ENCODE results near the gene NR3C1.
A peak's percentile ranks its signal among the peaks of the same experiment; 100 is the strongest.

The NR3C1 gene

GRCh38 chr5:143261748-143262392 is 141.6 kb downstream of the NR3C1 start:
- DNase-seq (ENCODE audit: low read depth), result peak; percentile 83

DNA sequence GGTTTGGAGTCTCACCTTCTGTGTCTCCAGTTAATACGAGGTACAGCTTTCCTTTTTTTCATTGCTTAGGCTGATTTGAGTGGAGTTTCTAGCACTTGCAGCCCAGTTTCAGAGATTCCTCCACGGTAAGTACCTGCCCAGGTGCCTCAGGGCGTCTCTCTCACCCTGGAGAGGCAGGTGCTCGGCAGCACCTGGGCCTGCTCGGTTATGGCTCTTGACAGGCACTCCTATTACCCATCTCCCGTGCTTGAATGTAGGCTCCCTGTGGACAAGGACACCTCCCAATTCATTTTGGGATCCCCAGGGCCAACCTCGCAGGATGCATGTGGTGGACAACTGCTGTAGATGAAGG is 144.3 kb downstream of the NR3C1 start:
- DNase-seq (ENCODE audit: low read depth), result no peak

DNA sequence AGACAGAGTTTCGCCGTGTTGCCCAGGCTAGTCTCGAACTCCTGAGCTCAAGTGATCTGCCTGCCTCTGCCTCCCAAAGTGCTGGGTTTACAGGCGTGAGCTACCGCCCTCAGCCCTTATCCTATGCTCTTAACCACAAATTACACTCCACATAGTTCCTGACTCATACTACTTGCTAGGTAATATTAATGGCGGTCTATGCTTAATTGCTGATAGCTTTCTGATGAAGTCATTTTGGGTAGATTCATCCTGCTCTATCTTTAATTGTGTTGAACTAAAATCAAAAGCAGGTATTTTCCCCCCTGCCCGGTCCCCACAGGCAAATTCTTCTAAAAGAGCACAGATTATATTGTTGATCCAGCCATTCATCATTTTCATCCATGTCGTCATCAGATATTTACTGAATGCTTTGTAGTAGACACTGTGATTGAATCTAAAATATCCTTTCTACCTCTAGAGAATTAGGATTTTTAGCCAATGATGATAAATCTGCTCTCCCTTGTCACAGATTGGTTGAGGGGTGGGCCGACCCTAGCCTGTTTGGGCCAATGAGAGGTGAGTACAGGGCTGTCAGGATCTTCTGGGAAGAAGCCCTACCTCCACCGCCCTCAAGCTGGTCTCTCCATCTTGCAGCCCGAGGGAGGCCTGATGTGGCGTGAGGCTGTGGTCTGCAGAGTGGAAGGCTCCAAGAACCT is 144.8 kb downstream of the NR3C1 start:
- DNase-seq (ENCODE audit: low read depth), result peak; percentile 71

GRCh38 chr5:143254819-143255218 is 148.7 kb downstream of the NR3C1 start:
- DNase-seq (ENCODE audit: low read depth), result no peak

DNA sequence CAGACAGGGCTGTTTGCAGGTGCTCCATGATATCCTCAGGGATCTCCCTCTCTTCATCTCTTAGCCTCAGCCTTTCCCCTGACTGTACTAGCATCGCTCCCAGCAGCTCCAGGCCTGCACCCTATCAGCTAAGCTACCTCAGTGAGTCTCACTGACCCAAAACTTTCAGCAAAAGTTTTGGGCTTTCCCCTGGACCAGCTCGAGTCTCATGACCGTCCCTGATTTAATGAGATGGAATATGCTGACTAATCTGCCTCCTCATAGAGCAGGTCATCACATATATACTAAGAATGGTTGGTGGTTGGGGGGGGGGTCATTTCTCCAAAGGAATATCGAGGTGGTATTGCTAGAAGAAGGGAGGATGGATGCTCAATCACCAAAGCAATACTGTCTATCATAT is 151.5 kb downstream of the NR3C1 start:
- no peak for DNase-seq (ENCODE audit: low read depth)

DNA sequence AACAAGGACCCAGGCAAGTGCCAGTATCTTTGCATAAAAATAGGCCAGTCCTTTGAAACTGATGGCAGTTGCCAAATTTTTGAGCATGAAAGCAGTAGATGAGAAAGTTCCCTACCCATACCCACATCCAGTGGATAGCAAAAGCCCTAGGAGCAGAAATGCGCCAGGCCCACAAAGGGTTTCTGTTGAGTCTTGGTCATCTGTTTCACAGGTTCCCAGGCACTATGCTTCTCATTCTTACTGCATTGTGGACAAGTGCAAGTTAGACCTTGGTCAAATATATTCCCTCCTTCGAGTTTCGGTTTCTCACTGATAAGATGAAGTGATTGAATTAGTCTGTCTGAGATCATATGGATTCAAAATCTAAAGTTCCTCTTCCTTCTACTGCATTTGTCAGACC is 152.3 kb downstream of the NR3C1 start:
- no peak for DNase-seq (ENCODE audit: low read depth)

DNA sequence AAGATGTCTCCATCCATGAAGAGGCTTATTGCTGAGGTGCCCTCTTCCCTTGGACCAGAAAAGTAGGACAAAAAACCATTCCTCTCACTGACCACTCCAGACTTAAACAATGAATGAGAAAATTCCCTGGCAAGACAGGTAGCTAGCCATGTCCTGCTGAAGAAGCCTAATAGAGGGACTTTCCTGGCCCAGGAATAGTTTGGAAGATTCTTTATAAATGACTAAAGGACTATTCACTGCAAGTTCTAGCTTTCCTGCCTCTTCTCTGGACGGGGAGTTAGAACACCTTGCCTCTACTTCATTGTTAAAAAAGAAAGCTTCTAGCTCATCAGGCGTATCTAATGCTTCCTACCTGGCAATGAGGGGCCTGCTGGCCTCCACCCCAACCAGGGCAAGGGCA is 153.6 kb downstream of the NR3C1 start:
- no peak for DNase-seq (ENCODE audit: low read depth)

DNA sequence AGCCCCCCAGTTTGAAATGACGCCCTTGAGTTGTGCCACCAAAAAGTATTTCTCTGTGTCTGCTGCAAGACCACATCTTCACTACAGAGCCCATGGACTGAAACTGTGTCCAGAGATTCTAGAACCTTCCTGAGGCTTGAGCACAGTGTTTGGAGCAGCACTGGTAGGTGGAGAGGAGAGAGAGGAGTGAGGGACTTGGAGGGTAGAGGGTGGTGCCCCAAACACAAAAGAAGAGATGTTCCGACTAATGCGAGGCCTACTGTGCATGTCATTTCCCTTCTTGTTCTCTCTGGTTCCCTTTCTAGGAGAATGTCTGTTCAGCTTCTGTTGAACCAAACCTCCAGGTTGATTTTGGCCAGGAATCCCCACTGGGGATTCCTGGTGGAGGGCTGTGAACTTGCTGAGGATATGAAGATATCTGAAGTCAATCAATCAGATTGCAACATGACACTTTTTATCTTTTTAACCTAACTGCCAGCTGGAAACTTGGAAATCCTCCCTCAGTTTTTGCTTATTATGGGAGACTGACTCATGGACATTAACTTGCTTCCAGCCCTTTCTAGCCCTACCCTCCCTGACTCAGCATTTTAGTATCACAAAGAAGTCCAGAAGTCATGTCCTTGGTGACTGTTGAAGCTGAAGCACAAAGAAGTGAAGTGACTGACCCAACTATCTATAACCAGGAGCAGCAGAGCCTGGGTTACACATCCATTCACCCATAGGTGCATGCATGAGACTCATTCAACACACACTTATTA is 154.5 kb downstream of the NR3C1 start:
- DNase-seq (ENCODE audit: low read depth), result peak; percentile 77

DNA sequence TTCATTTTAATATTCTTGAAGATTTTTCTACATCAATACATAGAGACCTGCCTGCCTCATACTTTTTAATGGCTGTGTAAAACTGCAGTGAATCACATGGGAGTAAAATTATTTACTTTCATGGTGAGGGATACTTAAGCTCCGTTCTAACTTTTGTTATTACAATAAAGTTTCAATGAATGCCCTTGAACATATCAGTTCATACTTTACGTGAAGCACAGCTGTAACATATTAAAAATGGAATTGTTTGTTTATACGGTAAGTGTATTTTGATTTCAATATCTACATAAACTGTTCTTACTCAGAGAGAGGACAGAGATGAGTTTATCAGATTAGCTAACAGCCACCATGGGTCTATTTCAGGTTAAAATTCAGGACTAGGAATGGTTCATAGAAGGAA is 155.1 kb downstream of the NR3C1 start:
- DNase-seq (ENCODE audit: low read depth), result no peak

DNA sequence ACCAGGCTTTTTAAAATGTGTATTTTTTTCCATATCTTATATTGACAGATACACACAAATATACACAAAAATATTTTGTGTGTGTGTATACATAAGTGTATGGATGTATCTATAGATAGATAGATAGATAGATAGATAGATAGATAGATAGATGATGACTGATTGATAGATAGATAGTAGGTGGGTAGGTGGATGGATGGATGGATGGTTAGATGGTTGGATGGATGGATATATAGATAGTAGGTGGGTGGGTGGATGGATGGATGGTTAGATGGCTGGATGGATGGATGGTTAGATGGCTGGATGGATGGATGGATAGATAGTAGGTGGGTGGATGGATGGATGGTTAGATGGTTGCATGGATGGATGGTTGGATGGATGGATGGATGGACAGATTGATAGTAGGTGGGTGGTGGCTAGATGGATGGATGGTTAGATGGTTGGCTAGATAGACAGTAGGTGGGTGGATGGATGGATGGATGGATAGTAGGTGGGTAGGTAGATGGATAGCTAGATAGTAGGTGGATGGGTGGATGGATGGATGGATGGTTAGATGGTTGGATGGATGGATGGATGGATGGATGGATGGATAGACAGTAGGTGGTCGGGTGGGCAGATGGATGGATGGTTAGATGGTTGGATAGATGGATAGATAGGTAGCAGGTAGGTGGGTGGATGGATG is 156.2 kb downstream of the NR3C1 start:
- DNase-seq (ENCODE audit: low read depth), result no peak

- DNase-seq (ENCODE audit: low read depth), result peak; percentile 99
Observed at GRCh38 chr5:143245929-143246561, 157.4 kb downstream of the NR3C1 start.

DNA sequence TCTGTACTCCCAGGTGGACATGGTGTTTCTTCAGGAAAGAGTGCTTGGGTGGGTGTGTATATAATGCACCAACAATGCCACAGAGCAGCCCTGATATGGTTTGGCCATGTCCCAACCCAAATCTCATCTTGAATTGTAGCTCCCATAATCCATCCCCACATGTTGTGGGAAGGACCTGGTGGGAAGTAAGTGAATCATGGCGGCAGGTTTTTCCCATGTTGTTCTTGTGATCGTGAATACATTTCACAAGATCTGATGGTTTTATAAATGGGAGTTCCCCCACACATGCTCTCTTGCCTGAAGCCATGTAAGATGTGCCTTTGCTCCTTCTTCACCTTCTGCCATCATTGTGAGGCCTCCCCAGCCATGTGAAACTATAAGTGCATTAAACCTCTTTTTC is 158.5 kb downstream of the NR3C1 start:
- DNase-seq (ENCODE audit: low read depth), result peak; percentile 55

- peak; percentile 99 for DNase-seq (ENCODE audit: low read depth)
Observed at GRCh38 chr5:143244000-143244736, 159.3 kb downstream of the NR3C1 start.

DNA sequence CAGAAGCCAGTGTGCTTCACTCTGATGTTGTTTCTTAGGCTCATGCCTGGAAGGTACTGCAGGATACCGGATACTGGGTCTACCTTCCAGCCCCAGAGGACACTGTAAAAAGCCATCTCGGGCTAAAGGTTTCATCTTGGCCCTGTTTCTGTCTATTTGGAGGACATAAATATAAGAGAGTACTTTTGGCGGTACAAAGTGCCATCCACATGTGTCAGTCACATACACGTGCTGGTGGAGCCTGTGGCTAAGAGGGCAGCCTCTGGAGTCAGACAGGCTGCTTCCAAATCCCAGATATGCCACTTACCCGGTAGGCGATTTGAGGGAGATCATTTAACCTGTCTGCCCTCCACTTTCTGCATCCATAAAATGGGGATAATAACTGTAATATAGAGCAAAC is 160.4 kb downstream of the NR3C1 start:
- DNase-seq (ENCODE audit: low read depth), result peak; percentile 40

DNA sequence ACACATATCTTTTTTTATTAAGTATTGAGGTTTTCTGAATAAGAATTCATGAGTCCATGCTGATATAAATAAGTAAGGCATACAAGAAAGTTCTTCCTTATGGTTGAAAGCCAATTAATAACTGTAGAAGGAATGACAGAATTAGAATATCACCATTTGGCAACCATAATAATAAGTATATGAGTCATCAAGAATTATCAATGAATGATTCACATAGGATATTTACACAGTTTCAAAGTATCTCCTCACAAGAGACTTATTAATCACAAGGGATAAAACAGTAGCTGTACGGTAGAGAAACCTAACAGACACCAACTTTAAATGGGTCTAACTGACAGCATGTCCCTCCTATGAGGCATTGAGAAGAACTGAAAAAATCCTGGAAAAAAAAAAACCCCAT is 161.6 kb downstream of the NR3C1 start:
- peak; percentile 88 for DNase-seq (ENCODE audit: low read depth)

DNA sequence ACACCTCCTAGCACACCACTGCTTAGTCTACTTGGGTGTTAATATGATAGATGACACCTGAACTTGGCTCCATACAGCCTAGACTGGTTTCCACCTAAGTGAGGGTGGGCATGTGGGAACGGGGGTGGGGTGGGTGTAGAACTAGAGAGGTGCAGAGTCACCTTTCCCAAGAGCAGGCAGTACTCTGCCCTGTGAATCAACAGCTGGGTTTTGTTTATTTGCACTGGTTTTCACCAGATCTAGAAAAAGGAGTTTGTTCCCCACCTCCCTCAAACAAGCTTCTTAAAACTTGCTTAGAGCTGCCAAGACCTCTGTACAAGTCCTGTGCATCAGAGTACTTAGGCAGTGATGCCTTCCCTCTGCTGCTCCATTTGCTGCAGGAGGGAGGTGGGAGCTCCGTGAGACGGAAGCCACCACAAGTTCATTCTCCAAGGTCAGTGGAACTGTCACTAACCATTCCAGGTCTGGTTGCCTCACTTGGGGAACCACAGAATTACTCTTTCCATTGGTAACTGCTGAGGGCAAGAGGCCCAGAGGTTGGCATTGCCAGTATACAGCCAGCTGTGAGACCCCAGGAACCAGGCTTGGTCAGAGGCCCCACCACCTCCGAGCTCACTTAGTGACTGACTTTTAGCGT is 163.5 kb downstream of the NR3C1 start:
- no peak for DNase-seq (ENCODE audit: low read depth)

- DNase-seq (ENCODE audit: low read depth), result no peak
Observed at GRCh38 chr5:143238620-143239019, 164.9 kb downstream of the NR3C1 start.

GRCh38 chr5:143237664-143238063 is 165.8 kb downstream of the NR3C1 start:
- no peak for DNase-seq (ENCODE audit: low read depth)

DNA sequence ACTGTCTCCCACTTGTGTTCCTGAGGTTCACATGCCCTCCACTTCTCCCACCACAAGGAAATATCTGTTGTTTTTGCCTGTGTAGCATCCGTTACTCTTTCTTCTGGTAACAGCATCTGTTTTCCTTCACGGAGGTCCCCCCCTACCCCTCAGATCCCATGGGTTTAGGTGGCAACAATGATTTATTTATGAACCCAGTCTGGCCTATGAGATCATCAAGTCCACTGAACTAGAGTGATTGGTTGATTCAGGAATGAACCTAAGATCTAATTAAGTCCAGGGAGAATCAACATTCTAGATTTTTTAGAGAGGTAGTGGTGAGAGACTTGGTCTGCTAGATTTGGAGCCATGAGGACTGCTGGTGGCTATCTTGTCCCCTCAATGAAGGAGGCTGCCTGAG is 166.8 kb downstream of the NR3C1 start:
- DNase-seq (ENCODE audit: low read depth), result no peak

DNA sequence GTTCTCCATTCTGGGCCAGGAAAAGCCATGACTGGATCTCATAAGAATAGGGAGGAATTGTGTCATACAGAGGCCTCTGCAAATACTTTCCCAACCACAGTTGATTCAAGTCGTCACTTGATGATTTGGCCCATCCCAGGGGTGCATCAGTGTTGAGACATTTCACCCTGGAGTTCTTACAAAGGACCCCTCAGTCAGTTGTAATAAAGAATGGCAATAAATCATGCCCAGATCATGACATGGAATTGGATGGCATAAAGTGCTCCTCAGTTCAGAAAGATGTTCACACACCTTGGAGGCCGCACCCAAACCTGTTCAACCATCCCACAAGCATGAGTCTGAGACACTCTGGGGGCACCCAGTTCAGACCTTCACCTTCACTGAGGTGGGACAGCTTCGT is 168.1 kb downstream of the NR3C1 start:
- peak; percentile 60 for DNase-seq (ENCODE audit: low read depth)

Data from ELR (cell line).